Measurements from ENCODE around the gene RDH11. TPM values are rescaled to one million over a fixed set of nuclear protein-coding genes. Genes with fewer than 3 reads are reported as not detected.
"Not testable (repeated sequence)": the region's sequence is repeated elsewhere in the genome, so short reads cannot be mapped to it uniquely, and the experiment has no call there.

The RDH11 gene
- total RNA-seq, 2 experiments from 2014 or later: 13.6 to 14.2 TPM

GRCh38 chr14:67717048-67717447 lies 21.5 kb upstream of the RDH11 start:
- DNase-seq (no peak), ATAC-seq (ENCODE audit: poor library complexity) (no peak)
- H3K27ac Mint-ChIP-seq: no peak overlapping the region
- no peak overlapping the region for H3K4me3 ChIP-seq (ENCODE audit: low read length)
- H3K36me3 Mint-ChIP-seq (ENCODE audit: low read depth): no peaks in the 10 kb centered on the region
- no peak overlapping the region for H3K4me3 Mint-ChIP-seq
- no peak overlapping the region for H3K27ac ChIP-seq (ENCODE audit: low read depth in 1 of 2, low read length in 2 of 2)
- CTCF ChIA-PET: no interaction called here
- H3K9me3 Mint-ChIP-seq: no peaks in the 10 kb centered on the region
- intact Hi-C loops (cut with DNase I, micrococcal nuclease): no loop called here
- no peak for TF ChIP-seq CTCF (IDR thresholded peaks at IDR 0.05)
- peaks cover 24% of the 10 kb centered on the region for H3K27me3 Mint-ChIP-seq
- POLR2A ChIA-PET: no interaction called here
- no peaks in the 10 kb centered on the region for H3K4me1 ChIP-seq (ENCODE audit: insufficient read depth, low read length)
- peaks cover 3 to 12% of the 10 kb centered on the region in 2 experiments for H3K27me3 ChIP-seq (ENCODE audit: control insufficient read depth in 1 of 2, insufficient read depth in 2 of 2, low read length in 2 of 2)
- H3K36me3 ChIP-seq (ENCODE audit: insufficient read depth, low read length): no peaks in the 10 kb centered on the region
- H3K4me1 Mint-ChIP-seq (ENCODE audit: low read depth): no peaks in the 10 kb centered on the region
- no peaks in the 10 kb centered on the region for H3K9me3 ChIP-seq (ENCODE audit: control insufficient read depth in 1 of 2, insufficient read depth in 1 of 2, low read length in 2 of 2)

- Mint-ChIP-seq H3K27ac (no peak overlapping the region), H3K9me3 (peaks cover 5% of the 10 kb centered on the region), H3K27me3 (no peaks in the 10 kb centered on the region), H3K4me1 (ENCODE audit: low read depth) (no peaks in the 10 kb centered on the region), H3K36me3 (ENCODE audit: low read depth) (no peaks in the 10 kb centered on the region), H3K4me3 (no peak overlapping the region)
- H3K4me1 ChIP-seq (ENCODE audit: insufficient read depth, low read length): no peaks in the 10 kb centered on the region
- H3K9me3 ChIP-seq (ENCODE audit: control insufficient read depth in 1 of 2, insufficient read depth in 1 of 2, low read length in 2 of 2): peaks cover 0 to 3% of the 10 kb centered on the region in 2 experiments
- no peak for TF ChIP-seq CTCF (IDR thresholded peaks at IDR 0.05)
- H3K36me3 ChIP-seq (ENCODE audit: insufficient read depth, low read length): no peaks in the 10 kb centered on the region
- H3K27ac ChIP-seq (ENCODE audit: low read depth in 1 of 2, low read length in 2 of 2): no peak overlapping the region
- CTCF ChIA-PET: interaction anchor here (0.9 kb wide), 1 partner anchor 11 kb away, joined by 3 read pairs; no protein-coding TSS in a partner anchor
- no peak for DNase-seq
- ATAC-seq (ENCODE audit: poor library complexity): no peak
- POLR2A ChIA-PET: interaction anchor here (0.7 kb wide), 1 partner anchor 65 kb away, joined by 3 read pairs; no protein-coding TSS in a partner anchor
- no peak overlapping the region for H3K4me3 ChIP-seq (ENCODE audit: low read length)
- H3K27me3 ChIP-seq (ENCODE audit: control insufficient read depth in 1 of 2, insufficient read depth in 2 of 2, low read length in 2 of 2): no peaks in the 10 kb centered on the region
- intact Hi-C loops (cut with DNase I, micrococcal nuclease): no loop called here
Observed at GRCh38 chr14:67710209-67710608, 14.6 kb upstream of the RDH11 start.

GRCh38 chr14:67709796-67710195 lies 14.2 kb upstream of the RDH11 start:
- H3K4me3 ChIP-seq (ENCODE audit: low read length); POLR2A ChIA-PET; ATAC-seq (ENCODE audit: poor library complexity); H3K36me3 ChIP-seq (ENCODE audit: insufficient read depth, low read length); H3K27ac Mint-ChIP-seq; CTCF ChIA-PET; H3K9me3 ChIP-seq (ENCODE audit: control insufficient read depth in 1 of 2, insufficient read depth in 1 of 2, low read length in 2 of 2); DNase-seq; H3K4me1 ChIP-seq (ENCODE audit: insufficient read depth, low read length); H3K27me3 Mint-ChIP-seq; H3K27ac ChIP-seq (ENCODE audit: low read depth in 1 of 2, low read length in 2 of 2); H3K4me1 Mint-ChIP-seq (ENCODE audit: low read depth); H3K4me3 Mint-ChIP-seq; H3K9me3 Mint-ChIP-seq; H3K27me3 ChIP-seq (ENCODE audit: control insufficient read depth in 1 of 2, insufficient read depth in 2 of 2, low read length in 2 of 2); H3K36me3 Mint-ChIP-seq (ENCODE audit: low read depth): not testable (repeated sequence)
- intact Hi-C loops (cut with DNase I, micrococcal nuclease): loop anchor here in 1 of 2 experiments (10.0 kb wide), 1 partner anchor 545 kb away; no protein-coding TSS in a partner anchor

GRCh38 chr14:67709346-67709745 lies 13.8 kb upstream of the RDH11 start:
- CTCF ChIA-PET; H3K4me3 Mint-ChIP-seq; ATAC-seq (ENCODE audit: poor library complexity); H3K4me1 Mint-ChIP-seq (ENCODE audit: low read depth); H3K9me3 Mint-ChIP-seq; H3K36me3 Mint-ChIP-seq (ENCODE audit: low read depth); H3K27ac ChIP-seq (ENCODE audit: low read depth in 1 of 2, low read length in 2 of 2); H3K27me3 ChIP-seq (ENCODE audit: control insufficient read depth in 1 of 2, insufficient read depth in 2 of 2, low read length in 2 of 2); H3K27ac Mint-ChIP-seq; H3K4me1 ChIP-seq (ENCODE audit: insufficient read depth, low read length); H3K36me3 ChIP-seq (ENCODE audit: insufficient read depth, low read length); H3K9me3 ChIP-seq (ENCODE audit: control insufficient read depth in 1 of 2, insufficient read depth in 1 of 2, low read length in 2 of 2); DNase-seq; POLR2A ChIA-PET; H3K27me3 Mint-ChIP-seq; H3K4me3 ChIP-seq (ENCODE audit: low read length): not testable (repeated sequence)
- intact Hi-C loops (cut with DNase I, micrococcal nuclease): loop anchor here in 1 of 2 experiments (10.0 kb wide), 1 partner anchor 545 kb away; no protein-coding TSS in a partner anchor
